Activated B cell treated with CpG ODN at 0.5 μM for 24 hours (primary cell): Measurements from ENCODE around the gene CEP162. TPM values are rescaled to one million over a fixed set of nuclear protein-coding genes. Genes with fewer than 3 reads are reported as not detected.
"Not testable (repeated sequence)": the region's sequence is repeated elsewhere in the genome, so short reads cannot be mapped to it uniquely, and the experiment has no call there.

Source experiments
- ATAC-seq: fragments of 200-7000 bp; cut with Tn5 transposase; one replicate; pipeline ENCODE4 v1.10.0; 2021; ENCODE audit warnings: low read depth, mild to moderate bottlenecking, moderate library complexity
- CTCF ChIA-PET: fragments of 350-600 bp; sonication (Branson Sonifier 250); formaldehyde crosslinking; loops from one replicate; lab custom pipeline; 2021; ENCODE audit warnings: antibody characterized with exemption; lab: Charles Lee
- POLR2A ChIA-PET: fragments of 350-600 bp; sonication (Branson Sonifier 250); formaldehyde crosslinking; loops from one replicate; lab custom pipeline; 2021; ENCODE audit warnings: antibody characterized with exemption; lab: Charles Lee
- DNase-seq: peaks from one replicate; pipeline ENCODE4 v3.0.0; 2022
- H3K27ac Mint-ChIP-seq: one replicate; pipeline ENCODE4 v1.8.0; 2020; ENCODE audit warnings: mixed read lengths
- H3K27me3 Mint-ChIP-seq: one replicate; pipeline ENCODE4 v1.8.0; 2021; ENCODE audit warnings: mixed read lengths
- H3K36me3 Mint-ChIP-seq: one replicate; pipeline ENCODE4 v1.8.0; 2021; ENCODE audit warnings: low read depth, mixed read lengths
- H3K4me1 Mint-ChIP-seq: one replicate; pipeline ENCODE4 v1.8.0; 2021; ENCODE audit warnings: mixed read lengths
- H3K4me3 Mint-ChIP-seq: one replicate; pipeline ENCODE4 v1.8.0; 2020; ENCODE audit warnings: mild to moderate bottlenecking, mixed read lengths
- H3K9me3 Mint-ChIP-seq: one replicate; pipeline ENCODE4 v1.8.0; 2020; ENCODE audit warnings: mixed read lengths
- intact Hi-C: fragments of 100-400 bp; cut with micrococcal nuclease; formaldehyde crosslinking; loops from one replicate; pipeline ENCODE4 v1.15.1; 2024
- total RNA-seq: library from RNA; stranded (reverse); gene quantifications from 2 replicates; pipeline ENCODE4 v1.2.3, GENCODE V29; 2022
- TF ChIP-seq, protein P1 (sequence below): fragments of 200-600 bp; IDR thresholded peaks from one replicate; pipeline ENCODE4 v1.8.0; 2022; ENCODE audit warnings: antibody characterized with exemption, mild to moderate bottlenecking

The CEP162 gene
- total RNA-seq, 1 donor from 2014 or later: 13.8 TPM

GRCh38 chr6:84139311-84139710, 88.1 kb downstream of the CEP162 start:
- Mint-ChIP-seq H3K27me3 (no peaks in the 10 kb centered on the region), H3K4me3 (no peak overlapping the region), H3K36me3 (peaks cover 50% of the 10 kb centered on the region), H3K9me3 (no peaks in the 10 kb centered on the region), H3K4me1 (no peaks in the 10 kb centered on the region), H3K27ac (no peak overlapping the region)
- no peak for DNase-seq
- TF ChIP-seq, protein P1, sequence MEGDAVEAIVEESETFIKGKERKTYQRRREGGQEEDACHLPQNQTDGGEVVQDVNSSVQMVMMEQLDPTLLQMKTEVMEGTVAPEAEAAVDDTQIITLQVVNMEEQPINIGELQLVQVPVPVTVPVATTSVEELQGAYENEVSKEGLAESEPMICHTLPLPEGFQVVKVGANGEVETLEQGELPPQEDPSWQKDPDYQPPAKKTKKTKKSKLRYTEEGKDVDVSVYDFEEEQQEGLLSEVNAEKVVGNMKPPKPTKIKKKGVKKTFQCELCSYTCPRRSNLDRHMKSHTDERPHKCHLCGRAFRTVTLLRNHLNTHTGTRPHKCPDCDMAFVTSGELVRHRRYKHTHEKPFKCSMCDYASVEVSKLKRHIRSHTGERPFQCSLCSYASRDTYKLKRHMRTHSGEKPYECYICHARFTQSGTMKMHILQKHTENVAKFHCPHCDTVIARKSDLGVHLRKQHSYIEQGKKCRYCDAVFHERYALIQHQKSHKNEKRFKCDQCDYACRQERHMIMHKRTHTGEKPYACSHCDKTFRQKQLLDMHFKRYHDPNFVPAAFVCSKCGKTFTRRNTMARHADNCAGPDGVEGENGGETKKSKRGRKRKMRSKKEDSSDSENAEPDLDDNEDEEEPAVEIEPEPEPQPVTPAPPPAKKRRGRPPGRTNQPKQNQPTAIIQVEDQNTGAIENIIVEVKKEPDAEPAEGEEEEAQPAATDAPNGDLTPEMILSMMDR: no peak
- no peak for ATAC-seq
- ChIA-PET CTCF (no interaction called here), POLR2A (no interaction called here)
- intact Hi-C loops: no loop called here

- TF ChIP-seq, protein P1: no peak
- Mint-ChIP-seq H3K27ac (no peak overlapping the region), H3K36me3 (peaks cover 45% of the 10 kb centered on the region), H3K4me3 (no peak overlapping the region), H3K4me1 (no peaks in the 10 kb centered on the region), H3K27me3 (no peaks in the 10 kb centered on the region), H3K9me3 (no peaks in the 10 kb centered on the region)
- DNase-seq (no peak), ATAC-seq (no peak)
- POLR2A ChIA-PET: no interaction called here
- intact Hi-C loops: no loop called here
- CTCF ChIA-PET: no interaction called here
Measured at GRCh38 chr6:84137989-84138575, 89.4 kb downstream of the CEP162 start.

GRCh38 chr6:84137051-84137375, 90.4 kb downstream of the CEP162 start:
- no peak for ATAC-seq
- Mint-ChIP-seq H3K36me3 (peaks cover 46% of the 10 kb centered on the region), H3K27ac (no peak overlapping the region), H3K9me3 (no peaks in the 10 kb centered on the region), H3K27me3 (no peaks in the 10 kb centered on the region), H3K4me3 (no peak overlapping the region), H3K4me1 (no peaks in the 10 kb centered on the region)
- no peak for DNase-seq
- TF ChIP-seq, protein P1: no peak
- CTCF ChIA-PET: no interaction called here
- intact Hi-C loops: no loop called here
- POLR2A ChIA-PET: no interaction called here

- Mint-ChIP-seq H3K4me3 (no peak overlapping the region), H3K27ac (no peak overlapping the region), H3K4me1 (no peaks in the 10 kb centered on the region), H3K36me3 (peaks cover 42% of the 10 kb centered on the region), H3K27me3 (no peaks in the 10 kb centered on the region), H3K9me3 (no peaks in the 10 kb centered on the region)
- TF ChIP-seq, protein P1: no peak
- POLR2A ChIA-PET: no interaction called here
- DNase-seq (no peak), ATAC-seq (no peak)
- intact Hi-C loops: no loop called here
- CTCF ChIA-PET: no interaction called here
Measured at GRCh38 chr6:84136364-84137050, 90.9 kb downstream of the CEP162 start.

- intact Hi-C loops: no loop called here
- Mint-ChIP-seq H3K27me3 (no peaks in the 10 kb centered on the region), H3K9me3 (no peaks in the 10 kb centered on the region), H3K27ac (no peak overlapping the region), H3K4me1 (no peaks in the 10 kb centered on the region), H3K4me3 (no peak overlapping the region), H3K36me3 (peaks cover 35% of the 10 kb centered on the region)
- ChIA-PET CTCF (no interaction called here), POLR2A (no interaction called here)
- DNase-seq (no peak), ATAC-seq (no peak)
- TF ChIP-seq, protein P1: no peak
Measured at GRCh38 chr6:84135291-84135690, 92.2 kb downstream of the CEP162 start.

GRCh38 chr6:84133385-84133784, 94.1 kb downstream of the CEP162 start:
- CTCF ChIA-PET, H3K4me1 Mint-ChIP-seq: not testable (repeated sequence)
- peaks cover 29% of the 10 kb centered on the region for H3K36me3 Mint-ChIP-seq

DNA sequence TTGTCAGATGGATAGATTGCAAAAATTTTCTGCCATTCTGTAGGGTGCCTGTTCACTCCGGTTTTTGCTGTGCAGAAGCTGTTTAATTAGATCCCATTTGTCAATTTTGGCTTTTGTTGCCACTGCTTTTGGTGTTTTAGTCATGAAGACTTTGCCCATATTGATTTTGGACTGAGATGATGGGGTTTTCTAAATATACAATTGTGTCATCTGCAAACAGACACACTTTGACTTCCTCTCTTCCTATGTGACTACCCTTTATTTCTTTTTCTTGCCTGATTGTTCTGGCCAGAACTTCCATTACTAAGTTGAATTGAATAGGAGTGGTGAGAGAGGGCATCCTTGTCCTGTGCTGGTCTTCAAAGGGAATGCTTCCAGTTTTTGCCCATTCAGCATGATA, 97.9 kb downstream of the CEP162 start:
- peaks cover 21% of the 10 kb centered on the region for H3K36me3 Mint-ChIP-seq
- H3K27ac Mint-ChIP-seq, ATAC-seq, H3K9me3 Mint-ChIP-seq, POLR2A ChIA-PET, CTCF ChIA-PET, H3K27me3 Mint-ChIP-seq, H3K4me3 Mint-ChIP-seq, H3K4me1 Mint-ChIP-seq, intact Hi-C loops, DNase-seq: not testable (repeated sequence)

More at GRCh38 chr6:84133385-84133784, 94.1 kb downstream of the CEP162 start:
- H3K4me3 Mint-ChIP-seq, H3K27me3 Mint-ChIP-seq, intact Hi-C loops, H3K27ac Mint-ChIP-seq, ATAC-seq, DNase-seq, H3K9me3 Mint-ChIP-seq, POLR2A ChIA-PET: not testable (repeated sequence)
